Osteoblast (primary cell): ENCODE measurements around the gene FAM20C. TPM values are rescaled to one million over a fixed set of nuclear protein-coding genes. Genes with fewer than 3 reads are reported as not detected.
A peak's percentile ranks its signal among the peaks of the same experiment; 100 is the strongest.
"Not testable (repeated sequence)": the region's sequence is repeated elsewhere in the genome, so short reads cannot be mapped to it uniquely, and the experiment has no call there.

ENCODE experiments used
- DNase-seq: peaks from one replicate; pipeline ENCODE4 v3.0.0; 2011; ENCODE audit warnings: low spot score, mixed read lengths; ENCODE audit not compliant: insufficient read length; ENCODE audit errors: missing footprints
- H2AFZ ChIP-seq: 2 replicates; pipeline ENCODE4 v1.6.0; 2011; ENCODE audit warnings: mild to moderate bottlenecking, low read length
- H3K27ac ChIP-seq: 2 replicates; pipeline ENCODE4 v1.5.1; 2011; ENCODE audit warnings: mild to moderate bottlenecking, low read depth, low read length, moderate library complexity
- H3K27me3 ChIP-seq: 2 replicates; pipeline ENCODE4 v1.6.0; 2012; ENCODE audit warnings: mild to moderate bottlenecking, control low read depth, inconsistent platforms, low read length, moderate library complexity; ENCODE audit not compliant: insufficient read depth
- H3K36me3 ChIP-seq: 2 replicates; pipeline ENCODE4 v1.5.1; 2011; ENCODE audit warnings: mild to moderate bottlenecking, low read length, control low read depth, moderate library complexity; ENCODE audit not compliant: insufficient read depth
- H3K4me1 ChIP-seq: 2 replicates; pipeline ENCODE4 v1.5.1; 2011; ENCODE audit warnings: mild to moderate bottlenecking, low read length, control low read depth, moderate library complexity; ENCODE audit not compliant: insufficient read depth
- H3K4me2 ChIP-seq: 2 replicates; pipeline ENCODE4 v1.6.0; 2011; ENCODE audit warnings: mild to moderate bottlenecking, low read length; ENCODE audit not compliant: insufficient read depth
- H3K4me3 ChIP-seq: fragments of 200-600 bp; sonication (generic); 3 replicates; pipeline ENCODE4 v1.5.1; 2012; ENCODE audit warnings: mild to moderate bottlenecking, low read length, inconsistent platforms; ENCODE audit not compliant: insufficient read depth
- H3K79me2 ChIP-seq: 2 replicates; pipeline ENCODE4 v1.6.0; 2012; ENCODE audit warnings: mild to moderate bottlenecking, low read length, control low read depth, inconsistent platforms; ENCODE audit not compliant: insufficient read depth
- H3K9me3 ChIP-seq: 2 replicates; pipeline ENCODE4 v1.5.1; 2011; ENCODE audit warnings: low read depth, low read length, control low read depth
- H4K20me1 ChIP-seq: 2 replicates; pipeline ENCODE4 v1.6.0; 2012; ENCODE audit warnings: mild to moderate bottlenecking, low read length, control low read depth; ENCODE audit not compliant: insufficient read depth
- CTCF ChIP-seq: IDR thresholded peaks from 2 replicates; pipeline ENCODE4 v1.5.1; 2011; ENCODE audit warnings: mild to moderate bottlenecking, low read depth, low read length, moderate library complexity; ENCODE audit errors: extremely low read depth
- total RNA-seq: library from RNA; depleted of rRNA; stranded (reverse); fragments of >200 nt; gene quantifications from 2 replicates; pipeline ENCODE4 v1.2.3, GENCODE V29; 2012

The FAM20C gene
- total RNA-seq, 1 donor, result 46.0 TPM

- Histone ChIP-seq H2AFZ (no peak overlapping the region), H3K27me3 (peaks cover 25% of the 10 kb centered on the region), H3K4me3 (no peak overlapping the region), H3K4me1 (no peaks in the 10 kb centered on the region), H3K27ac (no peak overlapping the region), H3K36me3 (no peaks in the 10 kb centered on the region), H3K9me3 (no peaks in the 10 kb centered on the region), H3K4me2 (no peak overlapping the region), H4K20me1 (no peaks in the 10 kb centered on the region), H3K79me2 (no peaks in the 10 kb centered on the region)
- no peak for DNase-seq
- no peak for TF ChIP-seq CTCF
Observed at GRCh38 chr7:296373-296945, 104.1 kb downstream of the FAM20C start.

GRCh38 chr7:297141-297540 is 104.8 kb downstream of the FAM20C start:
- not testable (repeated sequence) for H2AFZ ChIP-seq, H3K9me3 ChIP-seq, H3K27ac ChIP-seq, H3K4me1 ChIP-seq, H3K4me3 ChIP-seq, H3K4me2 ChIP-seq, DNase-seq, H3K36me3 ChIP-seq, H3K79me2 ChIP-seq, H4K20me1 ChIP-seq
- H3K27me3 ChIP-seq, result peaks cover 18% of the 10 kb centered on the region

GRCh38 chr7:297611-298374 is 105.4 kb downstream of the FAM20C start:
- DNase-seq, result peak; percentile 62
- Histone ChIP-seq H3K79me2 (no peaks in the 10 kb centered on the region), H3K4me3 (no peak overlapping the region), H3K4me2 (no peak overlapping the region), H3K4me1 (no peaks in the 10 kb centered on the region), H3K27ac (no peak overlapping the region), H2AFZ (no peak overlapping the region), H3K9me3 (no peaks in the 10 kb centered on the region), H4K20me1 (no peaks in the 10 kb centered on the region), H3K36me3 (no peaks in the 10 kb centered on the region), H3K27me3 (peaks cover 11% of the 10 kb centered on the region)
- no peak for TF ChIP-seq CTCF

GRCh38 chr7:298375-298702 is 106.0 kb downstream of the FAM20C start:
- Histone ChIP-seq H3K4me2 (no peak overlapping the region), H3K9me3 (no peaks in the 10 kb centered on the region), H3K36me3 (no peaks in the 10 kb centered on the region), H2AFZ (no peak overlapping the region), H4K20me1 (no peaks in the 10 kb centered on the region), H3K4me3 (no peak overlapping the region), H3K27me3 (peaks cover 6% of the 10 kb centered on the region), H3K4me1 (no peaks in the 10 kb centered on the region), H3K79me2 (no peaks in the 10 kb centered on the region), H3K27ac (no peak overlapping the region)
- no peak for DNase-seq
- no peak for TF ChIP-seq CTCF
